ENCODE results near the gene SCMH1. TPM values are rescaled to one million over a fixed set of nuclear protein-coding genes. Genes with fewer than 3 reads are reported as not detected.
"Not testable (repeated sequence)": the region's sequence is repeated elsewhere in the genome, so short reads cannot be mapped to it uniquely, and the experiment has no call there.

SCMH1 gene
- total RNA-seq, 6 donors from 2014 or later, result 31.4 to 54.5 (median 36.6) TPM

GRCh38 chr1:41259221-41259620 lies 17.1 kb upstream of the SCMH1 start:
- 90 to 100% methylated on average over 3 of the region's 3 CpGs for WGBS, 2 donors
- Histone ChIP-seq H3K27ac (no peak overlapping the region), H3K9me3 (no peaks in the 10 kb centered on the region), H3K4me3 (no peak overlapping the region), H3K27me3 (no peaks in the 10 kb centered on the region), H3K36me3 (no peaks in the 10 kb centered on the region), H3K4me1 (no peaks in the 10 kb centered on the region)
- TF ChIP-seq, protein P1, sequence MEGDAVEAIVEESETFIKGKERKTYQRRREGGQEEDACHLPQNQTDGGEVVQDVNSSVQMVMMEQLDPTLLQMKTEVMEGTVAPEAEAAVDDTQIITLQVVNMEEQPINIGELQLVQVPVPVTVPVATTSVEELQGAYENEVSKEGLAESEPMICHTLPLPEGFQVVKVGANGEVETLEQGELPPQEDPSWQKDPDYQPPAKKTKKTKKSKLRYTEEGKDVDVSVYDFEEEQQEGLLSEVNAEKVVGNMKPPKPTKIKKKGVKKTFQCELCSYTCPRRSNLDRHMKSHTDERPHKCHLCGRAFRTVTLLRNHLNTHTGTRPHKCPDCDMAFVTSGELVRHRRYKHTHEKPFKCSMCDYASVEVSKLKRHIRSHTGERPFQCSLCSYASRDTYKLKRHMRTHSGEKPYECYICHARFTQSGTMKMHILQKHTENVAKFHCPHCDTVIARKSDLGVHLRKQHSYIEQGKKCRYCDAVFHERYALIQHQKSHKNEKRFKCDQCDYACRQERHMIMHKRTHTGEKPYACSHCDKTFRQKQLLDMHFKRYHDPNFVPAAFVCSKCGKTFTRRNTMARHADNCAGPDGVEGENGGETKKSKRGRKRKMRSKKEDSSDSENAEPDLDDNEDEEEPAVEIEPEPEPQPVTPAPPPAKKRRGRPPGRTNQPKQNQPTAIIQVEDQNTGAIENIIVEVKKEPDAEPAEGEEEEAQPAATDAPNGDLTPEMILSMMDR (IDR thresholded peaks at IDR 0.05), result no peak
- TF ChIP-seq POLR2AphosphoS5 (IDR thresholded peaks at IDR 0.05) (no peak), EP300 (IDR thresholded peaks at IDR 0.05) (no peak), POLR2A (IDR thresholded peaks at IDR 0.05) (no peak)
- ATAC-seq (ENCODE audit: low FRiP score in 2 of 2) (no peak), DNase-seq (no peak)

DNA sequence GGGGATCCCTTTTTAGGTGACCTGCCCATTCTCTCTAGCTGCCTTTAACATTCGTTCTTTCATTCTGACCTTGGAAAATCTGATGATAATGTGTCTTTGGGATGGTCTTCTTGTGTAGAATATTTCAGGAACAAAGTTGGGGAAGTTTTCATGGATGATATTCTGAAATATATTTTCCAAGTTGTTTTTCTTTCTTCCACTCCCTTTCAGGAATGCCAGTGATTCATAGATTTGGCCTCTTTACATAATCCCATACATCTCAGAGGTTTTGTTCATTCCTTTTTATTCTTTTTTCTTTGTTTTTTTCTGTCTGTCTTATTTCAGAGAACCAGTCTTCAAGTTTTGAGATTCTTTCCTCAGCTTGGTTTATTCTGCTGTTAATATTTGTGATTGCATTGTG lies 13.9 kb upstream of the SCMH1 start:
- Histone ChIP-seq H3K27ac (no peak overlapping the region), H3K9me3 (peaks cover 0 to 5% (median 0%) of the 10 kb centered on the region in 4 donors), H3K4me3 (no peak overlapping the region), H3K4me1 (no peaks in the 10 kb centered on the region), H3K36me3 (no peaks in the 10 kb centered on the region), H3K27me3 (no peaks in the 10 kb centered on the region)
- no peak for TF ChIP-seq POLR2AphosphoS5 (IDR thresholded peaks at IDR 0.05)
- TF ChIP-seq POLR2A (IDR thresholded peaks at IDR 0.05), result no peak
- TF ChIP-seq EP300 (IDR thresholded peaks at IDR 0.05), result no peak
- TF ChIP-seq, protein P1 (IDR thresholded peaks at IDR 0.05), result no peak
- 86 to 87% methylated on average over 1 of the region's 1 CpG for WGBS, 2 donors
- ATAC-seq (ENCODE audit: low FRiP score in 2 of 2) (no peak), DNase-seq (no peak)

GRCh38 chr1:41251120-41251519 lies 9.0 kb upstream of the SCMH1 start:
- peaks cover 0 to 11% (median under 1%) of the 10 kb centered on the region in 4 donors for H3K4me1 ChIP-seq
- not testable (repeated sequence) for H3K36me3 ChIP-seq; ATAC-seq (ENCODE audit: low FRiP score in 2 of 2); H3K27ac ChIP-seq; H3K9me3 ChIP-seq; H3K27me3 ChIP-seq; H3K4me3 ChIP-seq; DNase-seq
- 95 to 100% methylated on average over 1 of the region's 1 CpG for WGBS, 2 donors

GRCh38 chr1:41249319-41249718 lies 7.2 kb upstream of the SCMH1 start:
- no peak for ATAC-seq (ENCODE audit: low FRiP score in 2 of 2)

GRCh38 chr1:41246568-41246967 lies 4.5 kb upstream of the SCMH1 start:
- Histone ChIP-seq H3K4me3 (no peak overlapping the region), H3K36me3 (no peaks in the 10 kb centered on the region), H3K4me1 (peaks cover 10 to 19% (median 11%) of the 10 kb centered on the region in 4 donors), H3K9me3 (no peaks in the 10 kb centered on the region), H3K27ac (no peak overlapping the region), H3K27me3 (no peaks in the 10 kb centered on the region)
- ATAC-seq (ENCODE audit: low FRiP score in 2 of 2), result no peak
- no peak for TF ChIP-seq EP300 (IDR thresholded peaks at IDR 0.05)
- no peak for TF ChIP-seq POLR2A (IDR thresholded peaks at IDR 0.05)
- TF ChIP-seq, protein P1 (IDR thresholded peaks at IDR 0.05), result no peak
- no peak for TF ChIP-seq POLR2AphosphoS5 (IDR thresholded peaks at IDR 0.05)
- no peak for DNase-seq
- 43 to 55% methylated on average over 1 of the region's 1 CpG for WGBS, 2 donors

More at GRCh38 chr1:41249319-41249718, 7.2 kb upstream of the SCMH1 start:
- Histone ChIP-seq H3K36me3 (no peaks in the 10 kb centered on the region), H3K27ac (no peak overlapping the region), H3K9me3 (peaks cover 0 to 5% (median 0%) of the 10 kb centered on the region in 4 donors), H3K4me1 (peaks cover 0 to 11% (median 4%) of the 10 kb centered on the region in 4 donors), H3K27me3 (no peaks in the 10 kb centered on the region), H3K4me3 (no peak overlapping the region)
- 86 to 88% methylated on average over 5 of the region's 5 CpGs for WGBS, 2 donors
- DNase-seq, result no peak
- TF ChIP-seq, protein P1 (IDR thresholded peaks at IDR 0.05), result no peak
- TF ChIP-seq POLR2A (IDR thresholded peaks at IDR 0.05) (no peak), EP300 (IDR thresholded peaks at IDR 0.05) (no peak), POLR2AphosphoS5 (IDR thresholded peaks at IDR 0.05) (no peak)

Measured in upper lobe of left lung (tissue), 6 donors.